ENCODE measurements around the gene MAPRE2.

MAPRE2 gene

GRCh38 chr18:35019933-35020332, 21.3 kb upstream of the MAPRE2 start:
- H3K36me3 ChIP-seq (ENCODE audit: control insufficient read depth in 2 of 2, insufficient read depth in 2 of 2, low read length in 2 of 2) = no peaks in the 10 kb centered on the region
- no peak overlapping the region for H3K9ac ChIP-seq (ENCODE audit: low read length in 2 of 2)
- H3K9me3 ChIP-seq (ENCODE audit: control insufficient read depth in 2 of 2, low read length in 2 of 2) = no peaks in the 10 kb centered on the region
- H3K4me3 ChIP-seq (ENCODE audit: low read length in 2 of 2) = no peak overlapping the region
- H3K27me3 ChIP-seq (ENCODE audit: control insufficient read depth in 1 of 2, insufficient read depth in 2 of 2, low read length in 2 of 2) = no peaks in the 10 kb centered on the region
- H3K4me1 ChIP-seq (ENCODE audit: control insufficient read depth, insufficient read depth, low read length) = peaks cover under 1% of the 10 kb centered on the region
- no peak overlapping the region for H3K27ac ChIP-seq (ENCODE audit: low read length)

DNA sequence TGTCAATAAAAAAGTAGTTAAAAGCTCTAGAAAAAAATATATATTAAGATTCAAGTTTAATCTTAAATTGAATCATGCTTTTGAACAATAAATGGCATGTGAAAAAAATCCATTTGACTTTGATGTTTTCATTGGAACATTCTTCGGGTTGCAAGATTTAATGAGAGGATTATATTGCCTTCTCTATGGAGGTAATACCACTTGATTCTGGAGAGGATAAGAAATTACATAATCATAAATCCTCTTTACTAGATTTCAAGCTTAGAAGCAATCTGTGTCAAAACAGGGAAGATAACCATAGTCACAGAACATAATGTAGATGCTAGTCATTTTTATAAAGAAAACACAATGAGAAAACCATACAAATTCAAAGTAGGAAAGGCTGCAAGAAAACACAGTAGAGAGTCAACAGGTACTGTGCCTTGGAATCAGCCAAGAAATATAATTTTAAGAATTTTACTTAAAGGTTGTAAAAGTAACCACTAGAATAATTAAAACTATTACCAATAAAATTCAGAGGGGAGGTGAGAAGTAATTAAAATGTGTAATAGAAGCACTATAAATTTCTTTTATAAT, 18.7 kb upstream of the MAPRE2 start:
- Histone ChIP-seq H3K9ac (ENCODE audit: low read length in 2 of 2) (no peak overlapping the region), H3K4me1 (ENCODE audit: control insufficient read depth, insufficient read depth, low read length) (peaks cover 9% of the 10 kb centered on the region), H3K9me3 (ENCODE audit: control insufficient read depth in 2 of 2, low read length in 2 of 2) (no peaks in the 10 kb centered on the region), H3K4me3 (ENCODE audit: low read length in 2 of 2) (no peak overlapping the region), H3K36me3 (ENCODE audit: control insufficient read depth in 2 of 2, insufficient read depth in 2 of 2, low read length in 2 of 2) (no peaks in the 10 kb centered on the region), H3K27ac (ENCODE audit: low read length) (no peak overlapping the region), H3K27me3 (ENCODE audit: control insufficient read depth in 1 of 2, insufficient read depth in 2 of 2, low read length in 2 of 2) (no peaks in the 10 kb centered on the region)

GRCh38 chr18:35024196-35024595, 17.0 kb upstream of the MAPRE2 start:
- no peaks in the 10 kb centered on the region for H3K27me3 ChIP-seq (ENCODE audit: control insufficient read depth in 1 of 2, insufficient read depth in 2 of 2, low read length in 2 of 2)
- H3K4me1 ChIP-seq (ENCODE audit: control insufficient read depth, insufficient read depth, low read length) = peaks cover 9% of the 10 kb centered on the region
- H3K9me3 ChIP-seq (ENCODE audit: control insufficient read depth in 2 of 2, low read length in 2 of 2) = no peaks in the 10 kb centered on the region
- H3K9ac ChIP-seq (ENCODE audit: low read length in 2 of 2) = no peak overlapping the region
- no peak overlapping the region for H3K4me3 ChIP-seq (ENCODE audit: low read length in 2 of 2)
- H3K36me3 ChIP-seq (ENCODE audit: control insufficient read depth in 2 of 2, insufficient read depth in 2 of 2, low read length in 2 of 2) = no peaks in the 10 kb centered on the region
- no peak overlapping the region for H3K27ac ChIP-seq (ENCODE audit: low read length)

GRCh38 chr18:35024965-35025364, 16.2 kb upstream of the MAPRE2 start:
- no peaks in the 10 kb centered on the region for H3K9me3 ChIP-seq (ENCODE audit: control insufficient read depth in 2 of 2, low read length in 2 of 2)
- no peaks in the 10 kb centered on the region for H3K27me3 ChIP-seq (ENCODE audit: control insufficient read depth in 1 of 2, insufficient read depth in 2 of 2, low read length in 2 of 2)
- H3K9ac ChIP-seq (ENCODE audit: low read length in 2 of 2) = no peak overlapping the region
- peak overlapping the region; percentile 26 for H3K27ac ChIP-seq (ENCODE audit: low read length)
- no peaks in the 10 kb centered on the region for H3K36me3 ChIP-seq (ENCODE audit: control insufficient read depth in 2 of 2, insufficient read depth in 2 of 2, low read length in 2 of 2)
- peaks cover 9% of the 10 kb centered on the region for H3K4me1 ChIP-seq (ENCODE audit: control insufficient read depth, insufficient read depth, low read length)
- H3K4me3 ChIP-seq (ENCODE audit: low read length in 2 of 2) = no peak overlapping the region

DNA sequence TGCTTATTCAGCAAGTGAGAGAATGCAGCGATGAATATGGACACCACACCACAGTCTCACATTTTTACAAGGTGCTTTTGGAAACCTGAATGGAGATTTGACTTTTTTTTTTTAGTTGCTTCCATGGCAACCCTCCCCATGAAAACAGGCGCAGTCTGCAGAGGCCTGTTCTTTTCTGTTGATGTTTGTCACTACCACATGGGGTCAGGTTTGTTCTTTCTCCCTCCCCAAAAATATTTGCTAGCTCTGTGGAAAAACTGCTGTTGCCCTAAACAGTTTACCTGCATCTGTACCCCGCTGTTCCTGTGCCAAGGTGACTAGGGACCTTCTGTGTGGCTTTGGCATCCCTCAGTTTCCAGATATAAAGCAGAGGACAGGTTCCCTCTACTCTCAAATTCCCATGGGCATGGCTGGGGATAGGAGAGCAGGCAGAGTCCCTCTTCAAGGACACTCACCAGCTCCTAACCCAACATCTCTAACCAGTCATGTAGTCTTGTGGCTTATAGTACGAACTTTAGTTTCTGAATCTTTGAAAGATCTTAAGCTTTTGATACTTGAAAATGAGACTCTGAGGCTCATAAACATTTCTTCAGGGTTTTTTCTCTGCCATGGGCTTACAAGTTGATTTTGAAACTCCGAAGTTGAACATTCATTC, 14.7 kb upstream of the MAPRE2 start:
- Histone ChIP-seq H3K9ac (ENCODE audit: low read length in 2 of 2) (no peak overlapping the region), H3K4me3 (ENCODE audit: low read length in 2 of 2) (no peak overlapping the region), H3K9me3 (ENCODE audit: control insufficient read depth in 2 of 2, low read length in 2 of 2) (no peaks in the 10 kb centered on the region), H3K36me3 (ENCODE audit: control insufficient read depth in 2 of 2, insufficient read depth in 2 of 2, low read length in 2 of 2) (no peaks in the 10 kb centered on the region), H3K27ac (ENCODE audit: low read length) (no peak overlapping the region), H3K27me3 (ENCODE audit: control insufficient read depth in 1 of 2, insufficient read depth in 2 of 2, low read length in 2 of 2) (no peaks in the 10 kb centered on the region), H3K4me1 (ENCODE audit: control insufficient read depth, insufficient read depth, low read length) (peaks cover 9% of the 10 kb centered on the region)

- H3K27me3 ChIP-seq (ENCODE audit: control insufficient read depth in 1 of 2, insufficient read depth in 2 of 2, low read length in 2 of 2) = no peaks in the 10 kb centered on the region
- H3K9me3 ChIP-seq (ENCODE audit: control insufficient read depth in 2 of 2, low read length in 2 of 2) = no peaks in the 10 kb centered on the region
- H3K4me3 ChIP-seq (ENCODE audit: low read length in 2 of 2) = no peak overlapping the region
- peaks cover 9% of the 10 kb centered on the region for H3K4me1 ChIP-seq (ENCODE audit: control insufficient read depth, insufficient read depth, low read length)
- H3K9ac ChIP-seq (ENCODE audit: low read length in 2 of 2) = no peak overlapping the region
- no peak overlapping the region for H3K27ac ChIP-seq (ENCODE audit: low read length)
- H3K36me3 ChIP-seq (ENCODE audit: control insufficient read depth in 2 of 2, insufficient read depth in 2 of 2, low read length in 2 of 2) = no peaks in the 10 kb centered on the region
Measured at GRCh38 chr18:35027206-35027605, 14.0 kb upstream of the MAPRE2 start.

DNA sequence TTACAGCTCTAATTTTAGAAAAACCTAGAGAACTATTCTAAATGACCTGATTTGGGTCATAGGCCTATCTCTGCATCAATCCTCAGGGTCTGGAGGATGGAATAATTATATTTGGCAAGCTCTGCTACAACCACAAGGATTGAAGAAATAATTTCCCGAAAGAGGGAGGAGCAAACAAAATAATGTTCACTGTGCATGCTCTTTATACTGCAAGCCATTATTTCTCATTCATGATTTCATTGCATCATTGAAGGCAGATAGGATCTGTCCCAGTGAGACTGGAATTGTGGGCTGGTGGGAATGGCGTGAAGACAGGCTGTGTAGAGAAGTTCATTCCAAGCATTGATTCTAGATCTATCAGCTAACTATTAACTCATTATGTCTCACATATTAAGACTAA, 12.7 kb upstream of the MAPRE2 start:
- peaks cover 9% of the 10 kb centered on the region for H3K4me1 ChIP-seq (ENCODE audit: control insufficient read depth, insufficient read depth, low read length)
- H3K27ac ChIP-seq (ENCODE audit: low read length) = no peak overlapping the region
- no peak overlapping the region for H3K4me3 ChIP-seq (ENCODE audit: low read length in 2 of 2)
- H3K9me3 ChIP-seq (ENCODE audit: control insufficient read depth in 2 of 2, low read length in 2 of 2) = no peaks in the 10 kb centered on the region
- no peaks in the 10 kb centered on the region for H3K36me3 ChIP-seq (ENCODE audit: control insufficient read depth in 2 of 2, insufficient read depth in 2 of 2, low read length in 2 of 2)
- no peaks in the 10 kb centered on the region for H3K27me3 ChIP-seq (ENCODE audit: control insufficient read depth in 1 of 2, insufficient read depth in 2 of 2, low read length in 2 of 2)
- no peak overlapping the region for H3K9ac ChIP-seq (ENCODE audit: low read length in 2 of 2)

DNA sequence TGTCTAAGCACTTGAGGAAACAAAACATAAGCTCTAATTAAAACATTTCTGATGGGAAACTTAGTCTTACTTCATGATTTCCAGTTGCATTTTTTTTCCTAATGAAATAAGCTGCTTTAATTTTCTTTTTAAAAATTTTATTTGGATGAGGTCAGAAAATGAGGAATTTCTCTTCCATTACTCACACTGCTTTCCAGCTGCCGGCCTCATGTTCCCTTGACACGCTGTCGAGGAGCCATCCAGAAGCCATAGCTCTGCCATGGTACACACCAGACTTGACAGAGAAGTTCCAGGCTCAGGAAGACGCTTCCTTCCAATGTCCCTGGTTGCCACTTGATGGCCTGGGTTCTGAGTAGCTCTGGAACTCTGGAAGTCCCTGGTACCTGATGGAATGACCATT, 12.1 kb upstream of the MAPRE2 start:
- Histone ChIP-seq H3K9me3 (ENCODE audit: control insufficient read depth in 2 of 2, low read length in 2 of 2) (no peaks in the 10 kb centered on the region), H3K9ac (ENCODE audit: low read length in 2 of 2) (no peak overlapping the region), H3K27ac (ENCODE audit: low read length) (no peak overlapping the region), H3K4me3 (ENCODE audit: low read length in 2 of 2) (no peak overlapping the region), H3K27me3 (ENCODE audit: control insufficient read depth in 1 of 2, insufficient read depth in 2 of 2, low read length in 2 of 2) (no peaks in the 10 kb centered on the region), H3K36me3 (ENCODE audit: control insufficient read depth in 2 of 2, insufficient read depth in 2 of 2, low read length in 2 of 2) (no peaks in the 10 kb centered on the region), H3K4me1 (ENCODE audit: control insufficient read depth, insufficient read depth, low read length) (peaks cover 9% of the 10 kb centered on the region)

DNA sequence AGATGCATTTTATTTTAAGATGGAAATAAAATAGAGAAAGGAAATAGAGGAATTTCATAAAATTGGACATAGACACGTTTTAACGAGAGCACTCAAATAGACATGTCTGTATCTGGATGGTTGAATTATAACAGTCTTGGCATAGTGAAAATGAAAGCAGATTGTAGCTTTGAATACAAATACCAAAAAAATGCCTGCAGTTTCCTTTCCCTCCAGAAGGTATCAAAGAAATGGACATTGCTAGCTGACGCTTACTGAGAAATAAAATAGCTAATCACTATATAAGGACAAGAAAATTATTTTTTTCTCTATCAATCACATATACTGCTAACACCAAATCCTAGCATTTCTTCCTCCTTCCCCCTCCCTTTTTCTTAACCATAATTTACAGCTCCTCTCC, 11.4 kb upstream of the MAPRE2 start:
- Histone ChIP-seq H3K9ac (ENCODE audit: low read length in 2 of 2) (peak overlapping the region in 1 of 2 donors; percentile 7), H3K36me3 (ENCODE audit: control insufficient read depth in 2 of 2, insufficient read depth in 2 of 2, low read length in 2 of 2) (no peaks in the 10 kb centered on the region), H3K27me3 (ENCODE audit: control insufficient read depth in 1 of 2, insufficient read depth in 2 of 2, low read length in 2 of 2) (no peaks in the 10 kb centered on the region), H3K4me1 (ENCODE audit: control insufficient read depth, insufficient read depth, low read length) (peaks cover 9% of the 10 kb centered on the region), H3K4me3 (ENCODE audit: low read length in 2 of 2) (peak overlapping the region; percentile 19 to 30), H3K9me3 (ENCODE audit: control insufficient read depth in 2 of 2, low read length in 2 of 2) (no peaks in the 10 kb centered on the region), H3K27ac (ENCODE audit: low read length) (no peak overlapping the region)

DNA sequence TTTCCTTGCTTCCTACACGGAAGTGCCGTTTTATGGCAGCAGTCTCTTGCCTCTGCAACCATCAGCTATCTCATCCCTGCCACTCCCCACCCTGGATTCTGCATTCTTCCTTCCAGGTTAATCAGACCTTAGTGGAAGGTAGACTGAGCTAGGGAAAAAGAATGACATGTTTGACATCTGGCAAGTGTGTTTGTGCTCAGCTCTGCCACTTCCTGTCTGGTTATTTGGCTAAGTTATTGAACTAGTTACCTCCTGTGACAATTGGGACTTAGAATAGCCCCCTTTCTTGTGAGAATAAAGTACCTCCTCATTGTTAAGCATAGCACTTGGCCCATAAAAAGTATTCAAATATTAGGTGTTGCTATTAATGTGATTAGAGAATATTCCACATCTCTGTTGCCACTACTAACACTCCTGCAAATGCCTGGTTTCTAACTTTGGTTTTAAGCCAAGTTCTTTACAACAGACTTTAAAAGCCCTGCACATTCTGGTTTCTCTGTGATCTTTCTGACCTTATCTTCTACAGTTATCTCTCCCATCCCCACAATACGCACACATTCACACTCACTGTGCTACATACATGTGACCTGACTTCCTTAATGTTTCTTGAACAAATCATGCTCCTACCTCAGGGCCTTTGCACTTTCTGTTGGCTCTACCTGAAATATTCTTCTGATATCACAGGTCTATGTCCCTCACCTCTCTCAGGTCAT, 10.8 kb upstream of the MAPRE2 start:
- Histone ChIP-seq H3K4me3 (ENCODE audit: low read length in 2 of 2) (peak overlapping the region in 1 of 2 donors; percentile 30), H3K36me3 (ENCODE audit: control insufficient read depth in 2 of 2, insufficient read depth in 2 of 2, low read length in 2 of 2) (no peaks in the 10 kb centered on the region), H3K4me1 (ENCODE audit: control insufficient read depth, insufficient read depth, low read length) (peaks cover 4% of the 10 kb centered on the region), H3K27me3 (ENCODE audit: control insufficient read depth in 1 of 2, insufficient read depth in 2 of 2, low read length in 2 of 2) (no peaks in the 10 kb centered on the region), H3K27ac (ENCODE audit: low read length) (peak overlapping the region; percentile 3), H3K9ac (ENCODE audit: low read length in 2 of 2) (peak overlapping the region in 1 of 2 donors; percentile 7), H3K9me3 (ENCODE audit: control insufficient read depth in 2 of 2, low read length in 2 of 2) (no peaks in the 10 kb centered on the region)

- no peak overlapping the region for H3K4me3 ChIP-seq (ENCODE audit: low read length in 2 of 2)
- H3K9me3 ChIP-seq (ENCODE audit: control insufficient read depth in 2 of 2, low read length in 2 of 2) = no peaks in the 10 kb centered on the region
- no peaks in the 10 kb centered on the region for H3K36me3 ChIP-seq (ENCODE audit: control insufficient read depth in 2 of 2, insufficient read depth in 2 of 2, low read length in 2 of 2)
- no peaks in the 10 kb centered on the region for H3K4me1 ChIP-seq (ENCODE audit: control insufficient read depth, insufficient read depth, low read length)
- H3K9ac ChIP-seq (ENCODE audit: low read length in 2 of 2) = no peak overlapping the region
- H3K27me3 ChIP-seq (ENCODE audit: control insufficient read depth in 1 of 2, insufficient read depth in 2 of 2, low read length in 2 of 2) = no peaks in the 10 kb centered on the region
- H3K27ac ChIP-seq (ENCODE audit: low read length) = no peak overlapping the region
Measured at GRCh38 chr18:35032113-35032512, 9.1 kb upstream of the MAPRE2 start.

Measured in stomach smooth muscle (tissue), 2 donors.